IPS-NIHi7 (cell line): Measurements from ENCODE around the gene CAMKK2.

Source experiments
- DNase-seq: peaks from one replicate; pipeline ENCODE4 v3.0.0; 2012; ENCODE audit warnings: mixed read lengths; ENCODE audit errors: extremely low spot score

Gene CAMKK2

DNA sequence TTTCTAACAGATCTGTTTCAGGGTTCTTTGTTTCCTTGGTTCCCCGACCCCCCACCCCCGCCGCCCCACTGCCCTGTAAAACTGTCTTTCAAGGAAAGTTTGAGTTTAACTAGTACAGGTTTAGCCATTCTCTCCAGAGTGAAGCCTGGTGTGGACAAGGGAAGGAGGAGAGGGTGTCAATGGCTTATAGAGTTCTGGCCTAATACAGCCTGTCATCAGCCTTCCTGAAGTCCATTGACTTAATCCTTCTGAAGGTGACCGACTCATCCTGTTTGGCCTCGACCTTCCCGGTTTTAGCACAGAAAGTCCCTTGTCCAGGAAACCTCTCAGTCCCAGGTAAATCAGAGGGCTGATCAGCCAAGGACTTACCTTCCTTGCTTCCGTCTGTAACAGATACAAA lies 97.6 kb downstream of the CAMKK2 start:
- no peak for DNase-seq

DNA sequence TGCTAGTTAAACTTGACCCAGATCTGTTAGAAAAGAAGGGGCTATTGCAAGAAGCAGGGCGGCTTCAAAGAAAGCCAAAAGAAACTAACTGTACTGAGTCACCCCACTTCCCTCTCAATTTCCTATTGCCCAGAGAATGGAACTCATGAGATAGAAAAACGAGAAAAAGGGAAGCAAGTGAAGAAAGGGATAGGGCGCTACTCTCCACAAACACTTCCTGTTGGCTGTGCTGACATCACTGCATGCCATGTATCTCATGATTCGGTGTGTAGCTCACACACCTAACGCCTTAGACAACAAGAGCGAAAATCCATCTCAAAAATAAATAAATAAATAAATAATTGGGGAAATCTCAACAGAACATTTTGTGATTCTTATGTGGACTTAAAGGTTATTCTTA lies 99.6 kb downstream of the CAMKK2 start:
- DNase-seq: no peak

DNA sequence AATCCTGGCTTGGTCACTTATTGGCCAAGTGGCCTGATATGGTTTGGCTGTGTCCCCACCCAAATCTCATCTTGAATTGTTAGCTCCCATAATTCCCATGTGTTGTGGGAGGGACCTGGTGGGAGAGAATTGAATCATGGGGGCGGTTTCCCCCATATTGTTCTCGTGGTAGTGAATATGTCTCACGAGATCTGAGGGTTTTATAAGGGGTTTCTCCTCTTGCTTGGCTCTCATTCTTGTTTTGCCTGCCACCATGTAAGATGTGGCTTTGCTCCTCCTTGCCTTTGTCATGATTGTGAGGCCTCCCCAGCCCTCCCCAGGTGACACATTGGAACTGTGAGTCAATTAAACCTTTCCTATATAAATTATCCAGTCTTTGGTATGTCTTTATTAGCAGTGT lies 105.4 kb downstream of the CAMKK2 start:
- no peak for DNase-seq

DNA sequence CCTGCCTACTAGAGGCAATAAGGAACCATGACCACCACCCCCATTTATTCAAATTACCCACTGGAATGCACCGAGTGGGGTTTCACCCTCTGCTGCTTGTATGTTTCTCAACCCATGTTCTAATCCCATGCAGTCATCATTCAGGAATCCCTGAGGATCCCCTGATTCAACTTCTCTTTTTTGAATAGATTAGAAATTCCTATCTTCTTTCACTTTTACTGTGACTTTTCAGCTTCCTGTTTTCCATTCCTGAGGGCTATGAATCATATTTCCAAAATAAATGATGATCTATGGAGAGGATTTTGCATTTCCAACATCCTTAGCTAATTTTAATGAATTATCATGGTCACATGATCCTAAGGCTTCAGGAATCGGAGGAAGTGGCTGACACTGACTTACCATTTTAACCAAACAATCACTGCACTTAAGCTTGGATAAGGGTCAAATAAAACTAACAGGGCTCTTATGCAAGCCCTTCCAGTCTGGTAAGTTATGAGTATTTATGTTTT lies 105.9 kb downstream of the CAMKK2 start:
- no peak for DNase-seq

DNA sequence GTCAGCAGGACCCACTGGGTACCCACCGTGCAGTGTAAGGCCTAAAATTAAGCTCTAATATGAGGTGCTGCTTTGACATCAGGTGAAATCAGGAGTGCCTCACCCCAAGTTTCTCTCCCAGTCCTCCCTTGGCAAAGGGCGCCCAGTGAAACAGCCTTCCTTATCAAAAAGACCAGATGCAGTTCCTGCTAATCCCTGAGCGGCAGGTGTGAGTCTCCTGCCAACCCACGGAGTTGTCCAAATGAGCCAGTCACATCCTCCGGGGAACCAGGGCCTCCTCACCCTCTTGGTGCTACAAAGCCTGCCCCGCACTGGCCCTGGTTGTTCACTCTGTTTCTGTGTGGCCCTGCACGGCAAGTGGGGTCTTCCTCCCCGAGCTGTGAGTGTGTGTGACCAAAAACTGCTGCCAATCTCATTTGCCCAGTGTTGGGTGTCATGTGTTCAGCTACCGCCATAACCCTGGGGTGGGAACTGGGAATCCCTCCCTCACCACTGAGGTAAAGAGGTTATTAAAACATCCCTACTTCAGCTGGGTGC lies 106.8 kb downstream of the CAMKK2 start:
- no peak for DNase-seq

DNA sequence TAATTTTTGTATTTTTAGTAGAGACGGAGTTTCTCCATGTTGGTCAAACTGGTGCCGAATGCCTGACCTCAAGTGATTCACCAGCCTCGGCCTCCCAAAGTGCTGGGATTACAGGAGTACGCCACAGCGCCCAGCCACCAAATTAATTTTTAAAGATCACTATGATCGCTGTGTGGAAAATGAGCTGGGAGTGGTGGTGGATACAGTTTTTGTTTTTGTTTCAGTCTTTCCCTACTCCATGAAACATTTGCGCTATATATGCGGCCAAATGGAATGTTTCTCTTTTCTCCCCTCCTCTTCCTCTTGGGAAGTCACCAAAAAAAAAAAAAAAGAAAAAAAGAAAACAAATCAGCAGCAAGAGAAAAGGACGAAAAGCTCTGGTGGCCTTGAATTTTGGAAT lies 107.4 kb downstream of the CAMKK2 start:
- no peak for DNase-seq

DNA sequence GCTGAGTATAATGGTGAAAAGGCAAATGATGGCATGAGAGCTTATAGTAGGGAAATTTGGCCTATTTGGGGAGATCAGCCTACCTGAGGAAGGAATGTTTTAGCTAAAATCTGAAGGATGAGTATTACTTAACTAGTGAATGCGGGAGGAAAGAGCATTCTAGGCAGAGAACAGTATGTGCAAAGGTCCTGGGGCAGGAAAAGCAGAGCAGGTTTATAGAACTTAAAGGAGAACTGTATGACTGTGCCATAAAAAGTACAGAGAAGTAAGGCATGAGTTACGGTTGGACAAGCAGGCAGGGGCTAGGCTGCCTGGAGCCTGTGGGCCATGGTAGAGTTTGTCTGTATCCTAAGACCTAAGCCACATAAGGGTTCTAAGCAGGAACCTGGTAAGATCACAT lies 108.3 kb downstream of the CAMKK2 start:
- no peak for DNase-seq
